OCI-LY7 (cell line): ENCODE data around the gene TWIST2. TPM values are rescaled to one million over a fixed set of nuclear protein-coding genes. Genes with fewer than 3 reads are reported as not detected.

Experiments used
- BruUV-seq: library from RNA; stranded (reverse); fragments of 400-500 nt; replicated peaks from 2 replicates; lab custom pipeline; 2021; lab: Mats Ljungman, UMichigan
- CTCF ChIA-PET: fragments of 300-600 bp; sonication (Branson Sonifier 250); formaldehyde crosslinking; loops from one replicate; lab custom pipeline; 2022; ENCODE audit warnings: antibody characterized with exemption; ENCODE audit not compliant: unreplicated experiment; lab: Charles Lee
- POLR2A ChIA-PET: fragments of 300-600 bp; sonication (Branson Sonifier 250); formaldehyde crosslinking; loops from one replicate; lab custom pipeline; 2022; ENCODE audit warnings: antibody characterized with exemption; lab: Charles Lee
- DNase-seq: peaks from one replicate; pipeline ENCODE4 v3.0.0-alpha.2; 2015; ENCODE audit warnings: low spot score
- H2AFZ ChIP-seq: fragments of 200-600 bp; sonication (generic), shearing (Covaris generic); 2 replicates; pipeline ENCODE4 v1.6.1; 2014; ENCODE audit warnings: mild to moderate bottlenecking, antibody characterized with exemption, low read length, moderate library complexity
- H3K27ac ChIP-seq: fragments of 200-600 bp; sonication (generic); 2 replicates; pipeline ENCODE4 v1.5.1; 2014; ENCODE audit warnings: mixed run types, low read depth, mild to moderate bottlenecking, moderate library complexity, low read length, inconsistent platforms; ENCODE audit not compliant: poor library complexity, severe bottlenecking
- H3K36me3 ChIP-seq: fragments of 200-600 bp; sonication (generic); 2 replicates; pipeline ENCODE4 v1.6.1; 2014; ENCODE audit warnings: mild to moderate bottlenecking, antibody characterized with exemption, low read length, moderate library complexity, mixed read lengths; ENCODE audit not compliant: insufficient read depth
- H3K4me1 ChIP-seq: fragments of 200-600 bp; sonication (generic); 2 replicates; pipeline ENCODE4 v1.5.1; 2014; ENCODE audit warnings: mild to moderate bottlenecking, low read length; ENCODE audit not compliant: insufficient read depth, poor library complexity, severe bottlenecking
- H3K4me2 ChIP-seq: fragments of 200-600 bp; sonication (generic); 2 replicates; pipeline ENCODE4 v1.6.1; 2014; ENCODE audit warnings: mild to moderate bottlenecking, low read length
- H3K4me3 ChIP-seq: fragments of 200-600 bp; sonication (generic); 2 replicates; pipeline ENCODE4 v1.5.1; 2014; ENCODE audit warnings: mild to moderate bottlenecking, low read depth, low read length; ENCODE audit not compliant: poor library complexity, severe bottlenecking
- H3K79me2 ChIP-seq: fragments of 200-600 bp; sonication (generic); 2 replicates; pipeline ENCODE4 v1.6.1; 2016; ENCODE audit warnings: low read depth, mild to moderate bottlenecking, low read length, moderate library complexity, mixed read lengths; ENCODE audit not compliant: insufficient read depth
- H3K9me2 ChIP-seq: fragments of 200-600 bp; sonication (generic); 2 replicates; pipeline ENCODE4 v1.6.1; 2016; ENCODE audit warnings: mild to moderate bottlenecking, low read length, mixed read lengths; ENCODE audit not compliant: insufficient read depth
- H3K9me3 ChIP-seq: fragments of 200-600 bp; sonication (generic); 2 replicates; pipeline ENCODE4 v1.6.1; 2014; ENCODE audit warnings: mild to moderate bottlenecking, mixed run types, low read length, mixed read lengths
- H4K20me1 ChIP-seq: fragments of 200-600 bp; sonication (generic); 2 replicates; pipeline ENCODE4 v1.6.1; 2014; ENCODE audit warnings: mild to moderate bottlenecking, antibody characterized with exemption, low read length, moderate library complexity, mixed read lengths; ENCODE audit not compliant: insufficient read depth
- EZH2phosphoT487 ChIP-seq: fragments of 200-600 bp; sonication (generic); IDR thresholded peaks from 2 replicates; pipeline ENCODE4 v1.6.1; 2018; ENCODE audit warnings: low read depth, borderline replicate concordance, mild to moderate bottlenecking, mixed run types, antibody characterized with exemption, low read length, moderate library complexity, mixed read lengths
- intact Hi-C: fragments of 100-400 bp; cut with micrococcal nuclease; formaldehyde crosslinking; loops from one replicate; pipeline ENCODE4 v1.10.0; 2022; ENCODE audit not compliant: unreplicated experiment
- total RNA-seq, 2 experiments: library from RNA; depleted of rRNA in 1 of 2; stranded (reverse); fragments of >200 nt in 1 of 2; shearing (Covaris generic) in 1 of 2; gene quantifications; 2 replicates each; pipeline ENCODE4 v1.2.3, GENCODE V29; 2014 to 2022
- TF ChIP-seq, protein P1 (sequence below): fragments of 200-600 bp; sonication (generic); conservative IDR thresholded peaks from 2 replicates; pipeline ENCODE4 v1.5.1; 2014; ENCODE audit warnings: mild to moderate bottlenecking, antibody characterized with exemption, low read length, moderate library complexity, mixed read lengths

Gene TWIST2
- total RNA-seq, 2 experiments from 2014 or later, result not detected

GRCh38 chr2:238861013-238861730 lies 13.3 kb downstream of the TWIST2 start:
- Histone ChIP-seq H3K79me2 (no peaks in the 10 kb centered on the region), H3K27ac (no peak overlapping the region), H3K4me1 (no peaks in the 10 kb centered on the region), H3K4me2 (no peak overlapping the region), H3K4me3 (no peak overlapping the region), H3K36me3 (no peaks in the 10 kb centered on the region), H3K9me3 (no peaks in the 10 kb centered on the region), H3K9me2 (no peaks in the 10 kb centered on the region), H4K20me1 (no peaks in the 10 kb centered on the region), H2AFZ (no peak overlapping the region)
- DNase-seq, result no peak
- CTCF ChIA-PET, result no interaction called here
- BruUV-seq, result no TSS peak
- POLR2A ChIA-PET, result no interaction called here
- intact Hi-C loops, result no loop called here
- no peak for TF ChIP-seq EZH2phosphoT487
- TF ChIP-seq, protein P1, sequence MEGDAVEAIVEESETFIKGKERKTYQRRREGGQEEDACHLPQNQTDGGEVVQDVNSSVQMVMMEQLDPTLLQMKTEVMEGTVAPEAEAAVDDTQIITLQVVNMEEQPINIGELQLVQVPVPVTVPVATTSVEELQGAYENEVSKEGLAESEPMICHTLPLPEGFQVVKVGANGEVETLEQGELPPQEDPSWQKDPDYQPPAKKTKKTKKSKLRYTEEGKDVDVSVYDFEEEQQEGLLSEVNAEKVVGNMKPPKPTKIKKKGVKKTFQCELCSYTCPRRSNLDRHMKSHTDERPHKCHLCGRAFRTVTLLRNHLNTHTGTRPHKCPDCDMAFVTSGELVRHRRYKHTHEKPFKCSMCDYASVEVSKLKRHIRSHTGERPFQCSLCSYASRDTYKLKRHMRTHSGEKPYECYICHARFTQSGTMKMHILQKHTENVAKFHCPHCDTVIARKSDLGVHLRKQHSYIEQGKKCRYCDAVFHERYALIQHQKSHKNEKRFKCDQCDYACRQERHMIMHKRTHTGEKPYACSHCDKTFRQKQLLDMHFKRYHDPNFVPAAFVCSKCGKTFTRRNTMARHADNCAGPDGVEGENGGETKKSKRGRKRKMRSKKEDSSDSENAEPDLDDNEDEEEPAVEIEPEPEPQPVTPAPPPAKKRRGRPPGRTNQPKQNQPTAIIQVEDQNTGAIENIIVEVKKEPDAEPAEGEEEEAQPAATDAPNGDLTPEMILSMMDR, result no peak

DNA sequence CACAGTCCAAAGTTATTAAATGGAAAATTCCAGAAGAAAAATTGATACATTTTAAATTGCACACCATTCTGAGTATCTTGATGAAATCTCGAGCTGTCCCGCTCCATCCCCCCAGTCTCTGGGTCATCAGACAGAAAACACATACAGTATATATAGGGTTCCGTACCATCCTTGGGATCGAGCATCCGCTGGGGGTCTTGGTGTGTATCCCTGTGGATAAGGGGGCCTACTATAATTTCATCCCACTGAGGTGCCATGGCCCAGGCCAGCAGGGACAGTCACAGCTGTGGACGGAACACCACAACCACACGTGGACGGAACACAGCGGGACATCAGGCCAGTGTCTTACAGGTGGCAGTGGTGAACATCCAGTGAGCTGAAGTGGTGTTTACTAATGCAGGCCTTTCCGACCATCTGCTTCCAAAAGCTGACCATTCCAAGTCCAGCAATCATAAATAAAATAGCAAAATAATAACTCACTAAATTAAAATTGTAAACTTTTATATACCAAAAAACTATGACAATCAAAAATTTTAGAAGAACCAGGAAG lies 14.0 kb downstream of the TWIST2 start:
- Histone ChIP-seq H3K27ac (no peak overlapping the region), H4K20me1 (no peaks in the 10 kb centered on the region), H3K9me3 (no peaks in the 10 kb centered on the region), H3K4me3 (no peak overlapping the region), H3K9me2 (no peaks in the 10 kb centered on the region), H3K4me2 (no peak overlapping the region), H3K79me2 (no peaks in the 10 kb centered on the region), H2AFZ (no peak overlapping the region), H3K36me3 (no peaks in the 10 kb centered on the region), H3K4me1 (no peaks in the 10 kb centered on the region)
- no TSS peak for BruUV-seq
- ChIA-PET CTCF (no interaction called here), POLR2A (no interaction called here)
- intact Hi-C loops, result no loop called here
- DNase-seq, result no peak
- TF ChIP-seq, protein P1, result no peak
- no peak for TF ChIP-seq EZH2phosphoT487

DNA sequence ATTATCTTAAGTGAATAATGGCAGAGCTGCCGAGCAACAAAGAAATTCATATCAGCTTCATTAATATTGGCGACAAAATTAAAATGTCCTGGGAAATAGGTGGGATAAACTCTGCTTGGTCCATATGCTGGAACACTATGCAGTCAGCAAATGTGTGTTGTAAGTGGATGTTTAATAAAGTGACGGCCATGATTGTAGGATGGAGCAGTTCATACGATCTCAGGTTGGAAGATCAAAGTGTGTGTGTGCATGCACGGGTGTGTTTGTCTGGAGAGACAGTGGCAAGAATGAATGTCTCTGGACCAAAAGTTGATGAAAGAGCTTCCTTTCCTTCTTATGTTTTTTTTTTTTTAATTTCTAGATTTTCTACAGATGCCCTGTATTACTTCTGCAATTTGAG lies 14.8 kb downstream of the TWIST2 start:
- Histone ChIP-seq H3K79me2 (no peaks in the 10 kb centered on the region), H3K4me2 (no peak overlapping the region), H3K36me3 (no peaks in the 10 kb centered on the region), H3K4me1 (no peaks in the 10 kb centered on the region), H2AFZ (no peak overlapping the region), H3K27ac (no peak overlapping the region), H3K9me3 (no peaks in the 10 kb centered on the region), H3K4me3 (no peak overlapping the region), H4K20me1 (no peaks in the 10 kb centered on the region), H3K9me2 (no peaks in the 10 kb centered on the region)
- CTCF ChIA-PET, result no interaction called here
- TF ChIP-seq EZH2phosphoT487, result no peak
- TF ChIP-seq, protein P1, result no peak
- intact Hi-C loops, result no loop called here
- DNase-seq, result no peak
- POLR2A ChIA-PET, result interaction anchor here (0.6 to 1.4 kb wide), 2 partner anchors 15 to 26 kb away, joined by 3 read pairs; no protein-coding TSS in a partner anchor
- BruUV-seq, result no TSS peak
